Endothelial cell of umbilical vein (primary cell): ENCODE measurements around the gene SH3GLB2. TPM values are rescaled to one million over a fixed set of nuclear protein-coding genes. Genes with fewer than 3 reads are reported as not detected.

ENCODE experiments used
- BruUV-seq: library from RNA; stranded (reverse); fragments of 400-500 nt; replicated peaks from 2 replicates; lab custom pipeline; 2021; lab: Mats Ljungman, UMichigan
- CTCF ChIA-PET: fragments of 300-600, 350-600 bp; sonication (Branson Sonifier 250); formaldehyde crosslinking; loops from one replicate; lab custom pipeline; 2021; ENCODE audit warnings: antibody characterized with exemption, inconsistent platforms; lab: Charles Lee
- POLR2A ChIA-PET: fragments of 300-600, 350-600 bp; sonication (Branson Sonifier 250); formaldehyde crosslinking; loops from one replicate; lab custom pipeline; 2021; ENCODE audit warnings: antibody characterized with exemption, inconsistent platforms; lab: Charles Lee
- DNase-seq: peaks from one replicate; pipeline ENCODE4 v3.0.0-alpha.2; 2011; ENCODE audit warnings: low read depth, low spot score
- FAIRE-seq: peaks from 2 replicates; lab custom pipeline; 2011; peaks lifted over from hg19 to GRCh38; lab: Jason Lieb, UNC
- H2AFZ ChIP-seq: 2 replicates; pipeline ENCODE4 v1.6.0; 2012; ENCODE audit warnings: low read depth, low read length, control low read depth, inconsistent platforms
- H3K27ac ChIP-seq: 2 replicates; pipeline ENCODE4 v1.5.1; 2011; ENCODE audit warnings: low read depth, mild to moderate bottlenecking, control low read depth, low read length, moderate library complexity; ENCODE audit not compliant: insufficient read depth
- H3K27me3 ChIP-seq, 2 experiments: 2 replicates each; pipeline versions ENCODE4 v1.6.0 to v1.6.1; 2011; ENCODE audit warnings: low read length in 2 of 2, mixed read lengths in 1 of 2; ENCODE audit not compliant: control insufficient read depth in 2 of 2, insufficient read depth in 2 of 2
- H3K36me3 ChIP-seq, 2 experiments: 2 replicates in 1 of 2; 3 replicates in 1 of 2; pipeline ENCODE4 v1.5.1; 2011; ENCODE audit warnings: low read length in 2 of 2, mild to moderate bottlenecking in 1 of 2, moderate library complexity in 1 of 2; ENCODE audit not compliant: control insufficient read depth in 2 of 2, insufficient read depth in 2 of 2; ENCODE audit errors: extremely low read depth in 1 of 2
- H3K4me1 ChIP-seq: 3 replicates; pipeline ENCODE4 v1.5.1; 2011; ENCODE audit warnings: mild to moderate bottlenecking, low read length; ENCODE audit not compliant: control insufficient read depth, insufficient read depth; ENCODE audit errors: extremely low read depth
- H3K4me2 ChIP-seq: 2 replicates; pipeline ENCODE4 v1.6.1; 2011; ENCODE audit warnings: low read length, control low read depth, mixed read lengths; ENCODE audit not compliant: insufficient read depth
- H3K4me3 ChIP-seq, 3 experiments: fragments of 200-600 bp in 1 of 3; sonication (generic), shearing (Covaris generic) in 1 of 3; replicated peaks in 1 of 3; 2 replicates each; pipeline ENCODE4 v1.5.1; 2011 to 2016; ENCODE audit warnings: control low read depth in 3 of 3, low read length in 3 of 3, mild to moderate bottlenecking in 2 of 3, inconsistent platforms in 1 of 3, low read depth in 1 of 3, moderate library complexity in 1 of 3; ENCODE audit not compliant: insufficient read depth in 1 of 3
- H3K79me2 ChIP-seq: 2 replicates; pipeline ENCODE4 v1.6.0; 2012; ENCODE audit warnings: low read length, inconsistent platforms; ENCODE audit not compliant: control insufficient read depth, insufficient read depth
- H3K9ac ChIP-seq: replicated peaks from 2 replicates; pipeline ENCODE3; 2011; ENCODE audit warnings: low read length, control low read depth; ENCODE audit not compliant: insufficient read depth; ENCODE audit errors: extremely low read depth
- H3K9me1 ChIP-seq: replicated peaks from 3 replicates; pipeline ENCODE4 v1.6.0; 2011; ENCODE audit warnings: mild to moderate bottlenecking, low read length; ENCODE audit not compliant: control insufficient read depth, insufficient read depth; ENCODE audit errors: extremely low read depth
- H3K9me3 ChIP-seq: replicated peaks from 2 replicates; pipeline ENCODE4 v1.5.1; 2012; ENCODE audit warnings: low read length, inconsistent platforms; ENCODE audit not compliant: control insufficient read depth, insufficient read depth
- H4K20me1 ChIP-seq: replicated peaks from 2 replicates; pipeline ENCODE3; 2011; ENCODE audit warnings: mild to moderate bottlenecking, low read length; ENCODE audit not compliant: control insufficient read depth, insufficient read depth; ENCODE audit errors: extremely low read depth
- EZH2 ChIP-seq: IDR thresholded peaks from 2 replicates; pipeline ENCODE4 v1.6.1; 2012; ENCODE audit warnings: borderline replicate concordance, low read depth, mild to moderate bottlenecking, moderate library complexity, low read length, inconsistent platforms; ENCODE audit not compliant: severe bottlenecking
- JUN ChIP-seq: IDR thresholded peaks from 2 replicates; pipeline ENCODE4 v1.6.1; 2011; ENCODE audit warnings: borderline replicate concordance, low read depth; ENCODE audit not compliant: insufficient read length, insufficient read depth
- MYC ChIP-seq: IDR thresholded peaks from one replicate; pipeline ENCODE4 v1.6.1; 2011; ENCODE audit warnings: mild to moderate bottlenecking, low read depth, low read length
- POLR2A ChIP-seq: IDR thresholded peaks from 2 replicates; pipeline ENCODE4 v1.6.1; 2012; ENCODE audit warnings: low read depth, mild to moderate bottlenecking, control low read depth, low read length
- POLR2AphosphoS5 ChIP-seq: IDR thresholded peaks from 2 replicates; pipeline ENCODE4 v1.6.1; 2012; ENCODE audit warnings: low read depth, mild to moderate bottlenecking, control low read depth, low read length, moderate library complexity; ENCODE audit not compliant: insufficient read depth
- dilution Hi-C: fragments of 300-500 bp; cut with MboI; formaldehyde crosslinking; loops from one replicate; pipeline ENCODE4 v1.15.0; 2019; ENCODE audit warnings: low sequenced_read_pairs; ENCODE audit not compliant: extremely low pct_ligation_motif_present
- intact Hi-C: fragments of 100-400 bp; cut with micrococcal nuclease; formaldehyde crosslinking; loops from one replicate; pipeline ENCODE4 v1.10.0; 2022
- polyA plus RNA-seq, 4 experiments: library from polyadenylated mRNA; depleted of rRNA in 3 of 4; stranded (reverse) in 3 of 4; unstranded in 1 of 4; fragments of >200 nt; gene quantifications; 2 replicates each; pipeline versions ENCODE4 v1.2.1 to v1.2.3, GENCODE V29; 2011 to 2012; ENCODE audit warnings: missing spikeins in 1 of 4
- total RNA-seq: library from RNA; stranded (reverse); gene quantifications from 2 replicates; pipeline ENCODE4 v1.2.3, GENCODE V29; 2021
- TF ChIP-seq, protein P1 (sequence below), 2 donors: IDR thresholded peaks; 1 replicate in 1 of 2; 2 replicates in 1 of 2; pipeline ENCODE4 v1.5.1; 2011; ENCODE audit warnings: low read length in 2 of 2, mild to moderate bottlenecking in 2 of 2, moderate library complexity in 2 of 2, control low read depth in 1 of 2, inconsistent platforms in 1 of 2, low read depth in 1 of 2; ENCODE audit not compliant: insufficient read depth in 1 of 2; ENCODE audit errors: extremely low read depth in 1 of 2
- TF ChIP-seq, protein P2 (sequence below): IDR thresholded peaks from 2 replicates; pipeline ENCODE4 v1.6.1; 2011; ENCODE audit not compliant: insufficient read depth, insufficient read length

SH3GLB2 gene
- total and polyA plus RNA-seq, 2 donors (not counting 3 experiments of a cell fraction or from before 2014, with no cell fraction given) = 58.8 to 77.5 TPM

DNA sequence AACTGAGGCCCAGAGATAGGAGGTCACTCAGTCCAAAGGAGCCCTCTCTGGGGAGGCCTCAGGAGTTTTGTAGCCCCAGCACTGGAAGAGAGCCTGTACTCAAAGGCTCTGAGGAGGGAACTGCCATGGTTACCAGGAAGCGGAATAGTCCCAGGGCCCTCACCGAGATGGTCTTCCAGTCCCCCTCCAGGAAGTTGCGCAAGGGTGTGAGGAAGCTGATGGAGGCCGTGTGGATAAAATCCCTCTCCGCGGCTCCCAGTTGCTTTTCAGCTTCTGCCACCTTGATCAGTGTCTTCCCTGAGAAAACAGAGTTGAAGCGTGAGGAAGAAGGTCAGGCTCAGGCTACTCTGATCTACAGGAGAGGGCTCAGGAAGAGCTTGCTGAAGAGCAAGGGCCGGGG is 13.5 kb downstream of the SH3GLB2 start:
- BruUV-seq = no TSS peak
- POLR2A ChIA-PET = no interaction called here
- CTCF ChIA-PET = interaction anchor here (2.9 kb wide), 1 partner anchor 8 kb away, joined by 17 read pairs; no protein-coding TSS in a partner anchor

DNA sequence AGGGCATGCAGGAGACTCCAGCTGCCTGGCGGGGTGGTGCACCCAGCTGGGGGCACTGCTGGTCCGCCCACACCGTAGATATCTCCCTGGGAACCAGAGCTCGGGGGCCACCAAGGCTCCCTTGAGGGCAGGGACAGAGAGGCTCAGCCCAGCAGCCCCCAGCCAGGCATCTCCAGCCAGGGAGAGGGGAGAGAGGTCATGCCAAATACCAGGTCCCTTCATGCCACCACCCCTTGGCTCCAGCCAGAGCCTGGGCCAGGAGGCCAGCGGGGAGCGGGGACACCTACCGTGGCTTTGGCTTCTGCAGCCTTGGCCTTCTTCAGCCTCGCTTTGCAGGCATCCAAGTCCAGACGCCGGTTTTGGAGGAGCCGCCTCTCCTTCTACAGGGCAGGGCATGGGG is 14.0 kb downstream of the SH3GLB2 start:
- H3K27ac ChIP-seq = no peak overlapping the region
- no peak overlapping the region for H3K9ac ChIP-seq
- H3K4me1 ChIP-seq = no peaks in the 10 kb centered on the region
- no peaks in the 10 kb centered on the region for H3K9me3 ChIP-seq
- peaks cover 0 to 15% of the 10 kb centered on the region in 2 experiments for H3K36me3 ChIP-seq
- no peaks in the 10 kb centered on the region for H3K79me2 ChIP-seq
- no peak overlapping the region for H3K4me3 ChIP-seq
- no peaks in the 10 kb centered on the region for H3K9me1 ChIP-seq
- FAIRE-seq = no peak
- ChIA-PET CTCF (no interaction called here), POLR2A (no interaction called here)
- H2AFZ ChIP-seq = no peak overlapping the region
- H3K27me3 ChIP-seq = no peaks in the 10 kb centered on the region
- dilution Hi-C loops (no loop called here), intact Hi-C loops (no loop called here)
- no peak for DNase-seq
- H4K20me1 ChIP-seq = no peaks in the 10 kb centered on the region
- BruUV-seq = no TSS peak
- H3K4me2 ChIP-seq = no peak overlapping the region
- TF ChIP-seq MYC = no peak
- TF ChIP-seq, protein P1, sequence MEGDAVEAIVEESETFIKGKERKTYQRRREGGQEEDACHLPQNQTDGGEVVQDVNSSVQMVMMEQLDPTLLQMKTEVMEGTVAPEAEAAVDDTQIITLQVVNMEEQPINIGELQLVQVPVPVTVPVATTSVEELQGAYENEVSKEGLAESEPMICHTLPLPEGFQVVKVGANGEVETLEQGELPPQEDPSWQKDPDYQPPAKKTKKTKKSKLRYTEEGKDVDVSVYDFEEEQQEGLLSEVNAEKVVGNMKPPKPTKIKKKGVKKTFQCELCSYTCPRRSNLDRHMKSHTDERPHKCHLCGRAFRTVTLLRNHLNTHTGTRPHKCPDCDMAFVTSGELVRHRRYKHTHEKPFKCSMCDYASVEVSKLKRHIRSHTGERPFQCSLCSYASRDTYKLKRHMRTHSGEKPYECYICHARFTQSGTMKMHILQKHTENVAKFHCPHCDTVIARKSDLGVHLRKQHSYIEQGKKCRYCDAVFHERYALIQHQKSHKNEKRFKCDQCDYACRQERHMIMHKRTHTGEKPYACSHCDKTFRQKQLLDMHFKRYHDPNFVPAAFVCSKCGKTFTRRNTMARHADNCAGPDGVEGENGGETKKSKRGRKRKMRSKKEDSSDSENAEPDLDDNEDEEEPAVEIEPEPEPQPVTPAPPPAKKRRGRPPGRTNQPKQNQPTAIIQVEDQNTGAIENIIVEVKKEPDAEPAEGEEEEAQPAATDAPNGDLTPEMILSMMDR (IDR thresholded peaks at IDR 0.05; ENCODE audit: extremely low read depth in 1 of 2, insufficient read depth in 1 of 2, low read depth in 1 of 2, low read length in 2 of 2) = no peak
- TF ChIP-seq POLR2A = no peak
- no peak for TF ChIP-seq JUN
- no peak for TF ChIP-seq POLR2AphosphoS5

More for the DNA sequence above, 13.5 kb downstream of the SH3GLB2 start:
- FAIRE-seq (no peak), DNase-seq (no peak)
- H3K4me2 ChIP-seq = no peak overlapping the region
- H3K36me3 ChIP-seq = peaks cover 0 to 15% of the 10 kb centered on the region in 2 experiments
- H3K9ac ChIP-seq = no peak overlapping the region
- H4K20me1 ChIP-seq = no peaks in the 10 kb centered on the region
- no peak overlapping the region for H2AFZ ChIP-seq
- no peaks in the 10 kb centered on the region for H3K27me3 ChIP-seq
- intact Hi-C loops (no loop called here), dilution Hi-C loops (no loop called here)
- H3K27ac ChIP-seq = no peak overlapping the region
- no peaks in the 10 kb centered on the region for H3K9me3 ChIP-seq
- no peak for TF ChIP-seq POLR2A
- no peak for TF ChIP-seq EZH2
- TF ChIP-seq, protein P2, sequence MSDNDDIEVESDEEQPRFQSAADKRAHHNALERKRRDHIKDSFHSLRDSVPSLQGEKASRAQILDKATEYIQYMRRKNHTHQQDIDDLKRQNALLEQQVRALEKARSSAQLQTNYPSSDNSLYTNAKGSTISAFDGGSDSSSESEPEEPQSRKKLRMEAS = no peak
- TF ChIP-seq MYC = no peak
- no peaks in the 10 kb centered on the region for H3K79me2 ChIP-seq
- H3K9me1 ChIP-seq = no peaks in the 10 kb centered on the region
- no peaks in the 10 kb centered on the region for H3K4me1 ChIP-seq
- no peak overlapping the region for H3K4me3 ChIP-seq
